Measurements from ENCODE around the gene KCTD6.

GRCh38 chr3:58519668-58520402 lies 27.9 kb downstream of the KCTD6 start:
- no peak for TF ChIP-seq CTCF (conservative IDR thresholded peaks at IDR 0.05; ENCODE audit: low read depth, low read length)
- TF ChIP-seq BHLHE40 (IDR thresholded peaks at IDR 0.05; ENCODE audit: low read depth, low read length), result no peak
- TF ChIP-seq MAFK (IDR thresholded peaks at IDR 0.05; ENCODE audit: low read depth, low read length), result no peak
- no peak for TF ChIP-seq POLR2A (IDR thresholded peaks at IDR 0.05; ENCODE audit: low read depth, low read length)
- no peak for TF ChIP-seq USF2 (IDR thresholded peaks at IDR 0.05; ENCODE audit: low read depth, low read length)
- TF ChIP-seq RFX5 (IDR thresholded peaks at IDR 0.05; ENCODE audit: low read depth, low read length), result no peak
- TF ChIP-seq RCOR1 (IDR thresholded peaks at IDR 0.05; ENCODE audit: insufficient replicate concordance, low read length), result no peak
- TF ChIP-seq MXI1 (IDR thresholded peaks at IDR 0.05; ENCODE audit: borderline replicate concordance, low read depth, low read length), result no peak
- TF ChIP-seq CHD1 (IDR thresholded peaks at IDR 0.05; ENCODE audit: low read depth, low read length), result no peak
- TF ChIP-seq MAZ (IDR thresholded peaks at IDR 0.05; ENCODE audit: borderline replicate concordance, low read depth, low read length), result no peak

Data from IMR-90 (cell line).